EH (cell line): ENCODE data around the gene CIB2.

Experiments
- DNase-seq: peaks from one replicate; pipeline ENCODE4 v3.0.0-alpha.2; 2015; ENCODE audit warnings: low read depth

The CIB2 gene

GRCh38 chr15:78083687-78084448 lies 47.4 kb downstream of the CIB2 start:
- no peak for DNase-seq

- no peak for DNase-seq
Measured at GRCh38 chr15:78083186-78083585, 48.1 kb downstream of the CIB2 start.

- DNase-seq, result no peak
Measured at GRCh38 chr15:78082743-78083110, 48.5 kb downstream of the CIB2 start.

- DNase-seq, result peak; percentile 33
Measured at GRCh38 chr15:78082106-78082742, 49.0 kb downstream of the CIB2 start.

- DNase-seq, result no peak
Measured at GRCh38 chr15:78080088-78080460, 51.2 kb downstream of the CIB2 start.

- DNase-seq, result no peak
Measured at GRCh38 chr15:78079298-78080087, 51.8 kb downstream of the CIB2 start.

- no peak for DNase-seq
Measured at GRCh38 chr15:78077871-78078210, 53.4 kb downstream of the CIB2 start.

- DNase-seq, result peak; percentile 61
Measured at GRCh38 chr15:78077053-78077870, 54.0 kb downstream of the CIB2 start, which contains the start of gene TBC1D2B. TSS of gene TBC1D2B (minus strand) at chr15:78077711. CDS start at chr15:78077652, 59 bp downstream.

- peak; percentile 50 for DNase-seq
Measured at GRCh38 chr15:78076231-78077052, 54.8 kb downstream of the CIB2 start.

GRCh38 chr15:78075490-78076230 lies 55.6 kb downstream of the CIB2 start:
- peak; percentile 98 for DNase-seq

- peak; percentile 34 for DNase-seq
Measured at GRCh38 chr15:78073046-78073787, 58.0 kb downstream of the CIB2 start.

- peak; percentile 94 for DNase-seq
Measured at GRCh38 chr15:78072080-78072892, 59.0 kb downstream of the CIB2 start.

GRCh38 chr15:78071383-78071782 lies 59.9 kb downstream of the CIB2 start:
- no peak for DNase-seq

- DNase-seq, result peak; percentile 40
Measured at GRCh38 chr15:78070049-78070700, 61.1 kb downstream of the CIB2 start.

- DNase-seq, result no peak
Measured at GRCh38 chr15:78069462-78070029, 61.7 kb downstream of the CIB2 start.

- DNase-seq, result no peak
Measured at GRCh38 chr15:78069052-78069414, 62.2 kb downstream of the CIB2 start.

GRCh38 chr15:78067328-78068228 lies 63.7 kb downstream of the CIB2 start:
- peak; percentile 77 for DNase-seq
